ENCODE results near the gene CTNND2. TPM values are rescaled to one million over a fixed set of nuclear protein-coding genes. Genes with fewer than 3 reads are reported as not detected.

The CTNND2 gene
- total and polyA plus RNA-seq, 4 donors: 0.05 to 0.50 (median 0.27) TPM

GRCh38 chr5:11902201-11902619 lies 2.0 kb downstream of the CTNND2 start:
- TF ChIP-seq FOXA1 (IDR thresholded peaks at IDR 0.05) (no peak), SP1 (IDR thresholded peaks at IDR 0.05) (no peak), JUND (IDR thresholded peaks at IDR 0.05) (no peak), GABPA (IDR thresholded peaks at IDR 0.05 in 1 of 2, conservative IDR thresholded peaks at IDR 0.05 in 1 of 2) (no peak), YY1 (IDR thresholded peaks at IDR 0.05) (no peak), MAX (IDR thresholded peaks at IDR 0.05) (no peak), RXRA (IDR thresholded peaks at IDR 0.05) (no peak), HNF4G (IDR thresholded peaks at IDR 0.05) (no peak), HNF4A (conservative IDR thresholded peaks at IDR 0.05) (no peak), ZBTB33 (IDR thresholded peaks at IDR 0.05) (no peak), CTCF (IDR thresholded peaks at IDR 0.05; ENCODE audit: low read depth, low read length, missing input control) (no peak)
- no peak for DNase-seq (ENCODE audit: low spot score)
- Histone ChIP-seq H3K9me3 (ENCODE audit: control insufficient read depth in 4 of 4, low read length in 3 of 4) (no peaks in the 10 kb centered on the region), H3K27me3 (ENCODE audit: control insufficient read depth in 4 of 4, insufficient read depth in 4 of 4, low read length in 3 of 4) (peaks cover 0 to 10% (median 5%) of the 10 kb centered on the region in 4 donors), H3K9ac (ENCODE audit: low read depth in 1 of 2, low read length in 2 of 2) (no peak overlapping the region), H3K27ac (ENCODE audit: low read depth in 1 of 2, low read length in 2 of 2) (no peak overlapping the region), H3K4me1 (ENCODE audit: control insufficient read depth in 4 of 4, insufficient read depth in 4 of 4, low read length in 3 of 4) (peaks cover 5 to 14% (median 8%) of the 10 kb centered on the region in 4 donors), H3K36me3 (ENCODE audit: control insufficient read depth in 4 of 4, insufficient read depth in 3 of 4, low read depth in 1 of 4, low read length in 3 of 4) (no peaks in the 10 kb centered on the region), H3K4me3 (ENCODE audit: low read depth in 1 of 3, low read length in 3 of 3) (no peak overlapping the region)
- 68% methylated on average over 8 of the region's 8 CpGs for WGBS

- Histone ChIP-seq H3K36me3 (ENCODE audit: control insufficient read depth in 4 of 4, insufficient read depth in 3 of 4, low read depth in 1 of 4, low read length in 3 of 4) (no peaks in the 10 kb centered on the region), H3K9me3 (ENCODE audit: control insufficient read depth in 4 of 4, low read length in 3 of 4) (peaks cover 0 to 3% (median 0%) of the 10 kb centered on the region in 4 donors), H3K9ac (ENCODE audit: low read depth in 1 of 2, low read length in 2 of 2) (no peak overlapping the region), H3K27me3 (ENCODE audit: control insufficient read depth in 4 of 4, insufficient read depth in 4 of 4, low read length in 3 of 4) (peaks cover 0 to 6% (median 2%) of the 10 kb centered on the region in 4 donors), H3K4me1 (ENCODE audit: control insufficient read depth in 4 of 4, insufficient read depth in 4 of 4, low read length in 3 of 4) (peaks cover 0 to 9% (median 6%) of the 10 kb centered on the region in 4 donors), H3K27ac (ENCODE audit: low read depth in 1 of 2, low read length in 2 of 2) (no peak overlapping the region), H3K4me3 (ENCODE audit: low read depth in 1 of 3, low read length in 3 of 3) (no peak overlapping the region)
- WGBS: 80% methylated on average over 2 of the region's 2 CpGs
- TF ChIP-seq FOXA1 (IDR thresholded peaks at IDR 0.05) (no peak), JUND (IDR thresholded peaks at IDR 0.05) (no peak), NR2F2 (IDR thresholded peaks at IDR 0.05) (no peak), ATF3 (IDR thresholded peaks at IDR 0.05) (no peak), HNF4G (IDR thresholded peaks at IDR 0.05) (no peak), HNF4A (conservative IDR thresholded peaks at IDR 0.05) (no peak), MAX (IDR thresholded peaks at IDR 0.05) (no peak), GABPA (IDR thresholded peaks at IDR 0.05 in 1 of 2, conservative IDR thresholded peaks at IDR 0.05 in 1 of 2) (no peak), TAF1 (conservative IDR thresholded peaks at IDR 0.05) (no peak), YY1 (IDR thresholded peaks at IDR 0.05) (no peak), FOXA2 (IDR thresholded peaks at IDR 0.05) (no peak), EGR1 (IDR thresholded peaks at IDR 0.05; ENCODE audit: low read depth in 2 of 2) (no peak), REST (IDR thresholded peaks at IDR 0.05) (no peak), SP1 (IDR thresholded peaks at IDR 0.05) (no peak), RAD21 (IDR thresholded peaks at IDR 0.05) (no peak), ZBTB33 (IDR thresholded peaks at IDR 0.05) (no peak), RXRA (IDR thresholded peaks at IDR 0.05) (no peak)
- DNase-seq (ENCODE audit: low spot score): no peak
Measured at GRCh38 chr5:11898787-11899186, 5.5 kb downstream of the CTNND2 start.
